GM12891 (cell line): Measurements from ENCODE around the gene CMIP. TPM values are rescaled to one million over a fixed set of nuclear protein-coding genes. Genes with fewer than 3 reads are reported as not detected.
A peak's percentile ranks its signal among the peaks of the same experiment; 100 is the strongest.
"Not testable (repeated sequence)": the region's sequence is repeated elsewhere in the genome, so short reads cannot be mapped to it uniquely, and the experiment has no call there.

ENCODE experiments used
- DNase-seq: peaks from one replicate; pipeline ENCODE4 v3.0.0; 2011; ENCODE audit warnings: low spot score; ENCODE audit not compliant: insufficient read length
- FAIRE-seq: peaks from 2 replicates; lab custom pipeline; 2011; peaks lifted over from hg19 to GRCh38; lab: Jason Lieb, UNC
- PAX5 ChIP-seq: IDR thresholded peaks from 2 replicates; pipeline ENCODE4 v1.6.1; 2011; ENCODE audit warnings: low read length, moderate library complexity, mild to moderate bottlenecking; ENCODE audit not compliant: insufficient read depth, severe bottlenecking
- POLR2A ChIP-seq: IDR thresholded peaks from 2 replicates; pipeline ENCODE4 v1.6.1; 2011; ENCODE audit warnings: low read depth, low read length, control low read depth
- POLR2AphosphoS5 ChIP-seq: IDR thresholded peaks from 2 replicates; pipeline ENCODE4 v1.6.1; 2011; ENCODE audit warnings: low read depth, low read length, control low read depth
- POU2F2 ChIP-seq: IDR thresholded peaks from 2 replicates; pipeline ENCODE4 v1.6.1; 2011; ENCODE audit warnings: low read depth, mild to moderate bottlenecking, control low read depth, low read length, moderate library complexity
- SPI1 ChIP-seq: IDR thresholded peaks from 2 replicates; pipeline ENCODE4 v1.6.1; 2011; ENCODE audit warnings: low read depth, low read length, control low read depth
- TAF1 ChIP-seq: IDR thresholded peaks from 2 replicates; pipeline ENCODE4 v1.6.1; 2011; ENCODE audit warnings: low read depth, low read length, control low read depth
- polyA plus RNA-seq: library from polyadenylated mRNA; unstranded; fragments of >200 nt; gene quantifications from one replicate; pipeline ENCODE4 v1.2.1, GENCODE V29; 2012; ENCODE audit warnings: low read depth, missing spikeins, inconsistent platforms; ENCODE audit not compliant: missing spikeins

CMIP gene
- polyA plus RNA-seq = 15.3 TPM

DNA sequence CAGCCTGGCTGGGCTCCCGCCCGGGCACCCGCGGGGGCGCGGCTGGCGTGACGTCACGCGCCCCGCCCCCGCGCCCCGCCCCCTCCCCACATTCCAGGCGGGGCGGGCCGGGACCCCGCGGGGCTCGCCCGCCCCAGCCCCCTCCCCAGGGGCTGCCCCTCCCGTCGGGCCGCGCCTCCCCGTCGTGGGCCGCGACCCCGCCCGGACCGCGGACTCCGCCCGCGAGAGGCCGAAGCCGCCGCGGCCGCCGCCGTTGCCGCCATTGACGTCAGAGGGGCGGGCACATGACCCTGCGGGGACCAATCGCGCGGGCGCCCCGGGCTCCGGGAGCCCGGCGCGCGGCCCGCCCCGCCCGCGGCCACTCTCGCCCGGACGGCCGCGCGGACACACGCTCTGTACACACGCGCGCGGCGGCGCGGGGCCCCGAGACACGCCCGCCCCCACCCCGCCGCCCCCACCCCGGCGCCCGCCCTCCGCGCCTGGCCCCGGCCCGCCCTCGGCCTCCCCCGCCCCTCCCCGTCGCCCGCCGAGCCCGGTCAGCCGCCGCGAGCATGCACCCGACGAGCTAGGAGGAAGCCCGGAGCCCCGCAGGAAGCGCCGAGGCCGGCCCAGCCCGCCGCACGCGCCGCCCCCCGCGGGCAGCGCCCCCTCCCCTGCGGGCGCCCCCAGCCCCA, at the start of gene CMIP:
TSS of gene CMIP (plus strand) at position 361 of the 674 bp plus-strand sequence.
- peak; percentile 16 for FAIRE-seq

DNA sequence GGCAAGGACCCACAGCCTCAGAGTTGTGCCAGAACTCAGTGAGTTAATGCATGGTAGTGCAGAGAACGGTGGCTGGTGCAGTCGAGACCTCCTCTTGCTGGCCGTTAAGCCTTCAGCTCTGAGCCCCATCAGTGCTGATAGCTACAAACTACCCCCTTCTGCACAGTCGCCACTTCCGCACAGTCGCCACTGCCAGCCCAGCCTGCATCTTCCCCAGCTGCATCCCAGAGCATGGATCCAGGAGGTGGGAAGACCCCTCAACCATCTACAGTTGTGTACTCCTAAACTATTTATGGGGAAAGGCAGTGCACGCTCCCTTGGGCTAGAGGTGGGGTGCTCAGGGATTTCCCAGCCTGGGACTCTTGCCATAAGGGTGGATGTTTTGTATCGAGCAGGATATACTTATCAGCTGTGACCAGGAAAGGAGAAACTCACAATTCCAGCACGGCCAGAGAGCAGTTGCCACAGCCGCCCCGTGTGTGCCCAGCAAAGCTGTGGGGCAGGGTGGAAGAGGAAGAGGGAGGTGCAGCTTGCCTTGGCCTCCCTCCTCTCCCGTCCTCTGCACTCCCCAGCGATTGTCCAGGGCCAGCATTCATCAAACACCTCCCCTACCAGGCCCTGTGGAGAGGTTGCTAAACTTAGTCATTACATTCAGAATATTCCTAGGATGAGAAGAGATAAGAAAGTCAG, 49.5 kb upstream of the CMIP start:
- TF ChIP-seq POLR2A = no peak
- no peak for TF ChIP-seq PAX5
- TF ChIP-seq POU2F2 = no peak
- no peak for TF ChIP-seq TAF1
- TF ChIP-seq POLR2AphosphoS5 = no peak
- TF ChIP-seq SPI1 = no peak
- FAIRE-seq = no peak
- no peak for DNase-seq

More for the DNA sequence above, at the start of gene CMIP:
- peak; percentile 93 for DNase-seq
- TF ChIP-seq POLR2A (no peak), TAF1 (0 out of 2 replicates have a peak, but pooled peaks have one; percentile 57)

DNA sequence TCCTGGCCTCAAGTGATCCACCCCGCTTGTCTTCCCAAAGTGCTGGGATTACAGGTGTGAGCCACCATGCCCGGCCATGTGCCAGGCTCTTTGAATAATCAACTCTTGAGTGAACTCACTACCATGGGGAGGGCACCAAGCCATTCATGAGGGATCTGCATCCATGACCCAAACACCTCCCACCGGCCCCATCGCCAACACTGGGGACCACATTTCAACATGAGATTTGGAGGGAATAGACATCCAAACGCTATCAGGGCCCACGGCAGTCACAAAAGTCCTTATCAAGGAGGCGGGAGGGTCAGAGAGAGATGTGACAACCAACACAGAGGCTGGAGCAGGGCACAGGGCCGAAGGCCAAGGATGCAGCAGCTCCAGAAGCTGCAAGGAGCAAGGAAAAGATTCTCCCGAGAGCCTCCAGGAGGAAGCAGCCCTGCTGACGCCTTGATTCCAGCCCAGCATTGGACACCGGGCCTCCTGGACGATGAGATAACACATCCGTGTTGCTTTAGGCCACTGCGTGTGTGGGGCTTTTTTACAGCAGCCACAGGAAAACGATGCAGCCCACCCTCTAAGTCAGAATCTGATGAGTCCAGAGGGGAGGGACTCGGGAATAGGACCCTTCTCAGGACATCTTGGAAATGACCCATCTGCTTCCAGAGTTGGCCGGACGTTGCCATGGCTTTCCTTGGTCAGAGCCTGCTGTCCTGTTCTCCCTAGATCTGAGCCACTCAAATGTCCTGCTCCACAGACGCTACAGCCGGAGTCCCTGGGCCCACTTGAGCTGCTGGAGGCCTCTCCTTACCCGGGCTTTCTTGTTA, 47.3 kb upstream of the CMIP start:
- TF ChIP-seq TAF1 (no peak), POLR2AphosphoS5 (no peak), PAX5 (no peak), POU2F2 (no peak), SPI1 (no peak), POLR2A (no peak)
- FAIRE-seq = no peak

DNA sequence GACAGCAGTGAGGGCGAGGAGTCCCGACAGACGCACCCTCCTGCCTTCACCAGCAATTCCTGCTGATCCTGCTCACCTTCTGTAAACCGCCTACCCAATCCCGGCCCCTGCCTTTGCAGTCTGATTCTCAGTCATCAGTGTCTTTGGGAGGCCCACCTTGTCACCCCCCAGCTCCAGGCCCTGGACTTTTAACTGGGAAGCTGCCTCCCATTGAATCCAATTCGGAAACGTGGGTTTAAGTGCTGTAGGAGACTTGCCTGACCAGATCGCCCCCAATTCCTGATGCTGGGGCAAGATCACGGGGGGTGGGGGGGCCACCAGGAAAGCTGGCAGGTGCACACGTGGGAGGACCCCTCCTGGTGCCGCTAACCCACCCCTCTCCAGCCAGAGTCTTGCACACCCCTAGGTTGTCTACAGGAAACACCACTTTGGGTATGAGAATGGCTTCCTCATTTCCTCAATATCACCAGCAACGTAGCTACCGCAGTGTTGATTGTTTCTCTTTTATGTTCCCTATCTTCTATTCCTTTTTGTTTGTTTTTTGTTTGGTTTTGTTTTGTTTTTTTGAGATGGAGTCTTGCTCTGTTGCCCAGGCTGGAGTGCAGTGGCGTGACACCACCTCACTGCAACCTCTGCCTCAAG, 46.6 kb upstream of the CMIP start:
- FAIRE-seq = no peak
- DNase-seq = no peak
- TF ChIP-seq POU2F2 (no peak), PAX5 (no peak), SPI1 (peak; percentile 33; the same call in 1 of the 2 replicates)

More for the DNA sequence above, 47.3 kb upstream of the CMIP start:
- no peak for DNase-seq

DNA sequence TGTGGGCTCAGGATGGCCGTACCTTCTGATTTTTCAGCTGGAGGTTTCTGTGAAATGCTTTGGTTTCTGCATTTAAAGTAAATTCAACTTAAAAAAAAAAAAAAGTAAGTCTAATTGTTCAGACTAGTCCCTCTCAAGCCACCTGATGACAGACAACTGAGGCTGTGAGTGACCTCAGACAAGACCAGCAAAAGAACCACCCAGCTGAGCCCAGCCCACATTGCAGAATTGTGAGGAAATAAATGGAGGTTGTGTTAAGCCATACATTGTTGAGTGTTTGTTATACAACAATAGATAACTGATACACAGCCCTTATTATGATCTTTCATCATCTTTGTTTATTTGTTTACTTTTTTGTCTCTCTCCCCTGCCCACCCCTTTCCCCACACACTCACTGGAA, 44.7 kb upstream of the CMIP start:
- DNase-seq (no peak), FAIRE-seq (no peak)
- TF ChIP-seq TAF1 = no peak
- no peak for TF ChIP-seq POU2F2
- no peak for TF ChIP-seq POLR2AphosphoS5

DNA sequence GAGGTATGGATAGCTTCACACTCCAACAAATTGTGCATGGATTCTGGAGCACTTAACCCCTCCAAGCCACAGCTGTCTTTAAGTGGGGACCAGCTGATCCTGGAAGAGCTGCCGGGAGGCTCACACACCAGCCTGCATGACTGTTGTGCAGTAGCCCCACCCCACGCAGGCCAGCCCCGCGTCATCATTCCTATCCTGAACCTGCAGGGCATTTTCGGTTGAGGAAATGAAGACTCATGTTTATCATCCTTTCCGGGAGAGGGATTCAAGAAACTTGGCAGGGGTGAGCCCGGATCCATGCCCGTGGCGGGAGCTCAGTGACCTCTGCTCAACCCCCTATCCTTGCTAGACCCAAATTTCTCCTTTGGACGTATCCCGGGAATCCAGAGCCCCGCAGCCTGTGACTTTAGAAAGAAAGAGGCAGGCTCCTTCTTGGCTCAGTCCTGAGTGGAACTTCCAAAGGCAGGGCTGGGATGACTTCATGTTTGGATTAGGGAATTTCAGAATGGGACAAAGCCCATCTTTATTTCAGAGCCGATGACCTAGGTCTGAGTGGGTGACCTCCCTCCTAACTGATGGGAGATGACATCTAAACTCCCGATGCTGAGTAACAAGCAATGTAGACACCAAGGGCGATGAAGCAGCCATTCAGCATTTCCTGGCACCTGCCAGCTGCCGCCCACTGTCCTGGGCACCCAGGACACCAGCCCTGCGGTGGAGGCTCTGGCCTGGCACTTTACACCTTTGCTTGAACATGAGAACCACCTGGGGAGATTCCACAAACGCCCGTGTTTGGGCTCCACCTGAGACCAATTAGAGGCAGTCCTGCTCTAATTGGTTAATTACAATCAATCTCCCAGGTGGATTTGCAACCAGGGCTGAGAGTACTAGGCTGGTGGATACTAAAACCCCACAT, 43.3 kb upstream of the CMIP start:
- DNase-seq (no peak), FAIRE-seq (no peak)
- TF ChIP-seq POU2F2 (no peak), SPI1 (no peak), TAF1 (no peak), POLR2A (no peak), PAX5 (no peak), POLR2AphosphoS5 (no peak)

DNA sequence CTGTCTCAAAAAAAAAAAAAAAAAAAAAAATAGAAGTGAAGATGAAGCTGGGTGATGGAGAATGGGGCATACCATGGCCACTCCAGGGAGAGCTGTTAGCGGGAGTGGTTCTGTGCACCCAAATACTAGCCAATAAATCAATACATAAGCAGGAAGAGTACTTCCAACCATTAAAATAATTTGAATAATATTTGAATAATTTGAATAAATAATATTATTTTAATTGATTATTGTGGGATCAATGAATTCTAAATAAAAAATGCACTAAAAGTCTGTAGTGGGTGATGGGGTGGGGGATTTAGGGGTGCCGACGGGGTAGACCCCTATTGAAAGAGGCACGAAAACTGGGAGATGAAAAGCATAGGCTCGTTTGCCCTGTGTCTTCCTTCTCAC, 41.4 kb upstream of the CMIP start:
- DNase-seq (no peak), FAIRE-seq (no peak)
- TF ChIP-seq PAX5 = no peak
- TF ChIP-seq TAF1 = no peak
- TF ChIP-seq POLR2A = no peak
- TF ChIP-seq POU2F2 = no peak
- no peak for TF ChIP-seq SPI1

DNA sequence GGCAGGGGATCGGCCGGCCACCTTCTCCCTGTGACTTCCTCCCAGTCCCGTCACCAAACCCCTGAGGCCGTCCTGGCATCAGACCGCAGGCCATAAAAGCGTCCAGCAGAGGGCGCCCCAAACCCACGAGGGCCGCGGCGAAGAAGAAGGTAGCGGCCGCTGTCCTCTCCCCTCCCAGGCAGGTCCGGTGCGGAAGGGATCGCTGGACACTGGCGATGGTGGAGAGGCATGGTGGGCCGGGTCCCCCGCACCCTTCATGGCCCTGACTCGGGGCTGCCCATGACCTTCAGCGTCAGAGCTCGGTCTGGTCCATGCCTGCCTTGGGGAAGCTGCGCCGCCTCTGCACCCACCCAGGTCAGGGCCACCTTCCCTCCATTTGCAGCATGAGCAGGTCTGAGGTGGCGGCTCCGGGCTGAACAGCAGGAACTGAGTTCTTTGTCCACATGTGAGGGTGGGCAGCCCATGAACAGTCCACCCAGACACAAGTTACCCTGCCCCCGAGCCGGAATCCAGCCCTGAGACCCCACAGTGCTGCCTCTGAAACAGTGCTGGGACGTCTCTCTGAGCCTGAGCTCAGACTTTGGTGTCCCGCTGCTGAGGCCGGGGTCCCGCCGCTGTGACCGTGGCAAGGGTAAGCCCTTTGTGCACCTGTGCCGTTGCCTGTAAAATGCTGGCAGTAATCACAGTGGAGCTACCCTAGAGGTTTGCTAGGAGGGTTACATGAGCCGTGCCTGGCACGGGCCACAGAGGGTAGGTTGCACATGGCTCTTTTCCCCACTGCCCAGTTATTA, 40.8 kb upstream of the CMIP start:
- peak; percentile 93 for FAIRE-seq
- TF ChIP-seq TAF1 (no peak), SPI1 (peak; percentile 71), POLR2AphosphoS5 (no peak), PAX5 (no peak), POLR2A (no peak), POU2F2 (peak; percentile 72; the same call in 1 of the 2 replicates)
- peak; percentile 90 for DNase-seq

DNA sequence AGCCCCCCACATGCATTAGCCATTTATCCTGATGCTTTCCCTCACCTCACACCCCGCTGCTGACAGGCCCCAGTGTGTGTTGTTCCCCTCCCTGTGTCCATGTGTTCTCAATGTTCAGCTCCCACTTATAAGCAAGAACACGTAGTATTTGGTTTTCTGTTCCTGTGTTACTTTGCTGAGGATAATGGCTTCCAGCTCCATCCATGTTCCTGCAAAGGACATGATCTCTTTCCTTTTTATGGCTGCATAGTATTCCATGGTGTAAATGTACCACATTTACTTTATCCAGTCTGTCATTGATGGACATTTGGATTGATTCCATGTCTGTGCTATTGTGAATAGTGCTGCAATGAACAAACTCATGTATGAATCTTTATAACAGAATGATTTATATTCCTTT, 39.6 kb upstream of the CMIP start:
- not testable (repeated sequence) for DNase-seq, FAIRE-seq
